SHP77 treated with DMSO at 0.1 percent for 48 hours (cell line): Measurements from ENCODE around the gene ING3.

Experiments
- DNase-seq: peaks from one replicate; lab custom pipeline; 2025; lab: John Stamatoyannopoulos, UW

Gene ING3

GRCh38 chr7:120950539-120951308, at the start of gene ING3:
Gene ING3, plus strand, starts transcription at chr7:120950777. Its CDS starts 120 bp downstream, at chr7:120950897.
- peak; percentile 96 for DNase-seq

- DNase-seq = no peak
Observed at GRCh38 chr7:120915314-120916105, 35.1 kb upstream of the ING3 start.

GRCh38 chr7:120916121-120916520, 34.5 kb upstream of the ING3 start:
- no peak for DNase-seq

GRCh38 chr7:120916538-120916937, 34.0 kb upstream of the ING3 start:
- DNase-seq = no peak

GRCh38 chr7:120919466-120919865, 31.1 kb upstream of the ING3 start:
- DNase-seq = no peak

- no peak for DNase-seq
Observed at GRCh38 chr7:120920034-120920433, 30.5 kb upstream of the ING3 start.

GRCh38 chr7:120920591-120921274, 29.8 kb upstream of the ING3 start:
- DNase-seq = peak; percentile 80

- no peak for DNase-seq
Observed at GRCh38 chr7:120924837-120925236, 25.7 kb upstream of the ING3 start.

GRCh38 chr7:120925392-120925791, 25.2 kb upstream of the ING3 start:
- DNase-seq = no peak

- no peak for DNase-seq
Observed at GRCh38 chr7:120926943-120927346, 23.6 kb upstream of the ING3 start.

GRCh38 chr7:120927454-120928103, 23.0 kb upstream of the ING3 start:
- DNase-seq = no peak

- no peak for DNase-seq
Observed at GRCh38 chr7:120931243-120931642, 19.3 kb upstream of the ING3 start.

- no peak for DNase-seq
Observed at GRCh38 chr7:120933475-120933874, 17.1 kb upstream of the ING3 start.

- no peak for DNase-seq
Observed at GRCh38 chr7:120939345-120939744, 11.2 kb upstream of the ING3 start.

GRCh38 chr7:120941064-120941463, 9.5 kb upstream of the ING3 start:
- DNase-seq = no peak

GRCh38 chr7:120941856-120942255, 8.7 kb upstream of the ING3 start:
- DNase-seq = no peak

- DNase-seq = no peak
Observed at GRCh38 chr7:120942861-120943260, 7.7 kb upstream of the ING3 start.

GRCh38 chr7:120944826-120945562, 5.6 kb upstream of the ING3 start:
- peak; percentile 28 for DNase-seq

- DNase-seq = no peak
Observed at GRCh38 chr7:120947980-120948379, 2.6 kb upstream of the ING3 start.

GRCh38 chr7:120949393-120949911, 1.1 kb upstream of the ING3 start:
- DNase-seq = peak; percentile 14

GRCh38 chr7:120949998-120950538, 509 bp upstream of the ING3 start:
- no peak for DNase-seq
